Neural progenitor cell (in vitro differentiated cells): ENCODE measurements around the gene SPATA21. TPM values are rescaled to one million over a fixed set of nuclear protein-coding genes. Genes with fewer than 3 reads are reported as not detected.

Experiments used
- DNase-seq: peaks from one replicate; pipeline ENCODE4 v3.0.0-alpha.2; 2016; ENCODE audit warnings: low spot score
- H2AFZ ChIP-seq: fragments of 200-600 bp; sonication (generic); replicated peaks from 2 replicates; pipeline ENCODE4 v1.6.1; 2016; ENCODE audit warnings: antibody characterized with exemption
- H3F3A ChIP-seq: fragments of 200-600 bp; sonication (generic); 2 replicates; pipeline ENCODE4 v1.6.1; 2016; ENCODE audit warnings: antibody characterized with exemption, low read depth
- H3K27ac ChIP-seq: fragments of 200-600 bp; sonication (generic); 2 replicates; pipeline ENCODE4 v1.5.1; 2016; ENCODE audit warnings: mild to moderate bottlenecking
- H3K27me3 ChIP-seq: fragments of 200-600 bp; sonication (generic); 2 replicates; pipeline ENCODE4 v1.6.1; 2016; ENCODE audit warnings: mild to moderate bottlenecking, moderate library complexity
- H3K36me3 ChIP-seq: fragments of 200-600 bp; sonication (generic); 2 replicates; pipeline ENCODE4 v1.5.1; 2016
- H3K4me1 ChIP-seq: fragments of 200-600 bp; sonication (generic); 2 replicates; pipeline ENCODE4 v1.6.1; 2016; ENCODE audit warnings: mixed run types
- H3K4me2 ChIP-seq: fragments of 200-600 bp; sonication (generic); 2 replicates; pipeline ENCODE4 v1.6.1; 2016
- H3K4me3 ChIP-seq: fragments of 200-600 bp; sonication (generic); 2 replicates; pipeline ENCODE4 v1.5.1; 2016
- H3K79me2 ChIP-seq: fragments of 200-600 bp; sonication (generic); 2 replicates; pipeline ENCODE4 v1.6.1; 2016; ENCODE audit warnings: low read depth
- H3K9ac ChIP-seq: fragments of 200-600 bp; sonication (generic); 2 replicates; pipeline ENCODE4 v1.6.1; 2016
- H3K9me3 ChIP-seq: fragments of 200-600 bp; sonication (generic); 2 replicates; pipeline ENCODE4 v1.5.1; 2016; ENCODE audit warnings: low read depth
- H4K20me1 ChIP-seq: fragments of 200-600 bp; sonication (generic); 2 replicates; pipeline ENCODE4 v1.6.1; 2016; ENCODE audit warnings: low read depth
- H3K27ac Mint-ChIP-seq: 3 replicates; pipeline ENCODE4 v1.8.0; 2021; ENCODE audit warnings: mixed read lengths
- H3K27me3 Mint-ChIP-seq: 2 replicates; pipeline ENCODE4 v1.8.0; 2022; ENCODE audit warnings: low read depth, mild to moderate bottlenecking, inconsistent platforms, moderate library complexity, mixed read lengths; ENCODE audit not compliant: insufficient read depth
- H3K36me3 Mint-ChIP-seq: 3 replicates; pipeline ENCODE4 v1.8.0; 2021; ENCODE audit warnings: mixed read lengths
- H3K4me1 Mint-ChIP-seq: 3 replicates; pipeline ENCODE4 v1.8.0; 2021; ENCODE audit warnings: mixed read lengths
- H3K4me3 Mint-ChIP-seq: 3 replicates; pipeline ENCODE4 v1.8.0; 2021; ENCODE audit warnings: mild to moderate bottlenecking, moderate library complexity, mixed read lengths
- H3K9me3 Mint-ChIP-seq: 3 replicates; pipeline ENCODE4 v1.8.0; 2020; ENCODE audit warnings: mixed read lengths
- EZH2 ChIP-seq: fragments of 200-600 bp; sonication (generic); IDR thresholded peaks from 2 replicates; pipeline ENCODE4 v1.6.1; 2017; ENCODE audit warnings: antibody characterized with exemption, mild to moderate bottlenecking, moderate library complexity
- EZH2phosphoT487 ChIP-seq: fragments of 200-600 bp; sonication (generic); IDR thresholded peaks from 2 replicates; pipeline ENCODE4 v1.6.1; 2017; ENCODE audit warnings: antibody characterized with exemption
- total RNA-seq: library from RNA; depleted of rRNA; stranded (reverse); fragments of >200 nt; gene quantifications from 2 replicates; pipeline ENCODE4 v1.2.3, GENCODE V29; 2015; ENCODE audit warnings: low replicate concordance
- TF ChIP-seq, protein P1 (sequence below): fragments of 200-600 bp; sonication (generic); IDR thresholded peaks from 2 replicates; pipeline ENCODE4 v1.5.1; 2017; ENCODE audit warnings: antibody characterized with exemption, mild to moderate bottlenecking

The SPATA21 gene
- total RNA-seq, 1 donor from 2014 or later, result not detected

DNA sequence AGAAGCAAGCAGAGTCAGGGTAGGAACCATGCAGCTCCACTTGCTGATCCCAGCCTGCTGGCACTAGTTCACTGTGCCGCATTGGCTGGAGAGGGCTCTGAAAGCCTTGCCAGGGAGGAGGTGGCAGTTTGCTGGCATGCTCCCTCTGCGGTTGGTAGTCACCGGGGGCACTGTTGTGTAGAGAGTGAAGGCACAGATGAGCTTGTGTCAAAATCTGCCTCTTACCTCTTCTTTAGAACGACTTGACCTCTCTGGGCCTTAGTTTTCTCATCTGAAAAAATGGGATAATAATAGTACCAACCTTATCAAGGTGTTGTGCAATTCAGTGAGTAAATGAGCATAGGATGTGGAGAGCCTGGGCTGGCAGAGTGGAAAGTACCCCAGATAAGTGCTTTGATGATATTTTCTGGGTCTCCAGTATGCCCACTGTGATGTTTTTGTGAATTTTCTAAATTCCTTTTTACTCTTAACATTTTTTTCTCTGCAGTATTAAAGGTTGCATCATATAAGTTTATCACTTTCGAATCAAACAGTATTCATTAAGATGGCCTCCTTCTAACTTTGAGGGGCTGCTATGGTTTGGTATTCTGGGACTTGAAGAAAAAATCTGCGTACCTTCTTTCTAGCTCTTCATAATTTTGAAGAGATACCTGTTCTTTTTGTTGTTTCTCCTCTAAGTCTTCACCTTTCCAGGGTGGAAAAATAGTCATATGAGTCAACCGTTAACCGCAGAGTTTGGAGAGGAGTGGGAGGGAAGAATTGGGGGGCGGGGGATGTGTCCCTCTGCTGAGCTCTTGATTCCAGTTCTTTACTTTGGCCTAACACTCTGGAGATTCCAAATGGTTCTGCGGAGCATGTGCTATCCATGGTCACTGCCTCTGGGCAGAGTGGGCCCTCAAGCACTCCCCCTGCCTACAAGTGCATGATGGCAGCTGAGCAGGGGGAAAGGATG lies 43.4 kb downstream of the SPATA21 start:
- Histone ChIP-seq H3K4me1 (peaks cover 11% of the 10 kb centered on the region), H3K36me3 (no peaks in the 10 kb centered on the region), H3F3A (no peaks in the 10 kb centered on the region), H3K9me3 (no peaks in the 10 kb centered on the region), H2AFZ (no peak overlapping the region), H3K79me2 (peaks cover 53% of the 10 kb centered on the region), H3K9ac (no peak overlapping the region), H3K27me3 (no peaks in the 10 kb centered on the region), H4K20me1 (peaks cover 66% of the 10 kb centered on the region), H3K27ac (no peak overlapping the region), H3K4me3 (no peak overlapping the region), H3K4me2 (no peak overlapping the region)
- no peak overlapping the region for H3K4me3 Mint-ChIP-seq
- H3K9me3 Mint-ChIP-seq, result no peaks in the 10 kb centered on the region
- TF ChIP-seq EZH2phosphoT487 (no peak), EZH2 (no peak)
- TF ChIP-seq, protein P1, sequence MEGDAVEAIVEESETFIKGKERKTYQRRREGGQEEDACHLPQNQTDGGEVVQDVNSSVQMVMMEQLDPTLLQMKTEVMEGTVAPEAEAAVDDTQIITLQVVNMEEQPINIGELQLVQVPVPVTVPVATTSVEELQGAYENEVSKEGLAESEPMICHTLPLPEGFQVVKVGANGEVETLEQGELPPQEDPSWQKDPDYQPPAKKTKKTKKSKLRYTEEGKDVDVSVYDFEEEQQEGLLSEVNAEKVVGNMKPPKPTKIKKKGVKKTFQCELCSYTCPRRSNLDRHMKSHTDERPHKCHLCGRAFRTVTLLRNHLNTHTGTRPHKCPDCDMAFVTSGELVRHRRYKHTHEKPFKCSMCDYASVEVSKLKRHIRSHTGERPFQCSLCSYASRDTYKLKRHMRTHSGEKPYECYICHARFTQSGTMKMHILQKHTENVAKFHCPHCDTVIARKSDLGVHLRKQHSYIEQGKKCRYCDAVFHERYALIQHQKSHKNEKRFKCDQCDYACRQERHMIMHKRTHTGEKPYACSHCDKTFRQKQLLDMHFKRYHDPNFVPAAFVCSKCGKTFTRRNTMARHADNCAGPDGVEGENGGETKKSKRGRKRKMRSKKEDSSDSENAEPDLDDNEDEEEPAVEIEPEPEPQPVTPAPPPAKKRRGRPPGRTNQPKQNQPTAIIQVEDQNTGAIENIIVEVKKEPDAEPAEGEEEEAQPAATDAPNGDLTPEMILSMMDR, result no peak
- peaks cover 20% of the 10 kb centered on the region for H3K4me1 Mint-ChIP-seq
- H3K36me3 Mint-ChIP-seq, result peaks cover 3% of the 10 kb centered on the region
- H3K27me3 Mint-ChIP-seq, result peaks cover 3% of the 10 kb centered on the region
- DNase-seq, result no peak
- H3K27ac Mint-ChIP-seq, result no peak overlapping the region

DNA sequence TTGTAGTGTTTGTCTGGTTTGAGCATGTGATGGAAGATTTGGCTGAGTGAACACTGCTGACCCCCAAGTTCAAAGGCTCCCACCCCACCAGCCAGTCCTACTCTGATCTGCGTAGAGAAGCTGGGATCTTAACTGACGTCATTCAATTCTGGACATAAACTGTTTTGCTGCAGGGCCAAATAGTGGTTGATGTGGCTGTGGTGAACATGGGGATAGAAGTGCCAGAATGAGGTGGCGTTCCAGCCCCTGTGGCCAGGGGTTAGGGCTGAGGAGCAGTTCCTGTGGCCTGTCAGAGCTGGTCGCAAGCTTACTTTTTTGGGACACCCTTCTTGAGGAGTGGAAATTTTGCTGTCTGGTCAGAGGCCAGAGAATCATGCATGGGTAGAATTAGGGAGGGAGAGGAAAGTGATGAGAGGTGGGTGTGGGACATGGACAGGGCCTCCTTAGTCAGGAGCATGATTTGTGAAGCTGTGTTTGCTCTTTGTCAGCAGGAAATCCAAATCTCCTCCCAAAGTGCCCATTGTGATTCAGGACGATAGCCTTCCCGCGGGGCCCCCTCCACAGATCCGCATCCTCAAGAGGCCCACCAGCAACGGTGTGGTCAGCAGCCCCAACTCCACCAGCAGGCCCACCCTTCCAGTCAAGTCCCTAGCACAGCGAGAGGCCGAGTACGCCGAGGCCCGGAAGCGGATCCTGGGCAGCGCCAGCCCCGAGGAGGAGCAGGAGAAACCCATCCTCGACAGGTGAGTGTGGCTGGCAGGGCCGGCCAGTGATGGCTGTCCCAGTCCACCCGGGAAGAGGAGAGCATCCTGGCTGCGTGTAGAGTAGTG lies 44.3 kb downstream of the SPATA21 start:
- Mint-ChIP-seq H3K27ac (peak overlapping the region; percentile 65), H3K9me3 (no peaks in the 10 kb centered on the region), H3K36me3 (peaks cover 5% of the 10 kb centered on the region), H3K27me3 (peaks cover under 1% of the 10 kb centered on the region), H3K4me1 (peaks cover 20% of the 10 kb centered on the region), H3K4me3 (peak overlapping the region; percentile 30)
- Histone ChIP-seq H3K79me2 (peaks cover 62% of the 10 kb centered on the region), H3K36me3 (no peaks in the 10 kb centered on the region), H3K4me1 (peaks cover 11% of the 10 kb centered on the region), H4K20me1 (peaks cover 70% of the 10 kb centered on the region), H3K4me3 (no peak overlapping the region), H3K4me2 (no peak overlapping the region), H3K9me3 (no peaks in the 10 kb centered on the region), H3K27me3 (no peaks in the 10 kb centered on the region), H3K9ac (no peak overlapping the region), H3F3A (no peaks in the 10 kb centered on the region), H3K27ac (no peak overlapping the region), H2AFZ (no peak overlapping the region)
- TF ChIP-seq, protein P1, result no peak
- TF ChIP-seq EZH2, result no peak
- no peak for TF ChIP-seq EZH2phosphoT487
- no peak for DNase-seq

DNA sequence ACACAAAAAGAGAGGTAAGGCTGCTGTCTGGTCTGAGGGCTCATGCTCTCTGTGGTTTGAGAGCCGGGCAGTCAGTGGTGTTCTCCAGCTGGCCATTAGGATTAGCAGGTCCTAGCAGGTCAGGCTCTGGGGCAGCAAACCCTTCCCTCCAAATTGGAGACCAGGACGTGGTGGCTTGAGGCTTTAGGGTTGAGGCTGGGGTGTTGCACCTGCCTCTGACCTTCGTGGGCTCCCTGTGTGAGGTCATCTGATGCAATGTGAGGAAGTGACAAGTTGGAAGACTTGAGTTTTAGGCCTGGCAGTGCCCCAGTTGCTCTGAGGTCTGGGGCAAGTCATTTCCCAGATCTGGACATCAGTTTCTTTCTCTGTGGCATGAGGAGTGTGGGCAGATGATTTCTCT lies 45.8 kb downstream of the SPATA21 start:
- no peak overlapping the region for H3K4me3 Mint-ChIP-seq
- no peak for DNase-seq
- TF ChIP-seq EZH2 (no peak), EZH2phosphoT487 (no peak)
- TF ChIP-seq, protein P1, result no peak
- peaks cover 11% of the 10 kb centered on the region for H3K4me1 ChIP-seq
- H2AFZ ChIP-seq, result no peak overlapping the region
- no peaks in the 10 kb centered on the region for H3F3A ChIP-seq
- H3K4me1 Mint-ChIP-seq, result peaks cover 20% of the 10 kb centered on the region
- no peak overlapping the region for H3K9ac ChIP-seq
- H3K9me3 ChIP-seq, result no peaks in the 10 kb centered on the region
- no peak overlapping the region for H3K27ac Mint-ChIP-seq
- H4K20me1 ChIP-seq, result peaks cover 86% of the 10 kb centered on the region
- peaks cover 77% of the 10 kb centered on the region for H3K79me2 ChIP-seq
- H3K9me3 Mint-ChIP-seq, result no peaks in the 10 kb centered on the region
- H3K4me2 ChIP-seq, result no peak overlapping the region
- H3K36me3 Mint-ChIP-seq, result peaks cover 5% of the 10 kb centered on the region
- no peaks in the 10 kb centered on the region for H3K27me3 ChIP-seq
- H3K4me3 ChIP-seq, result no peak overlapping the region
- no peaks in the 10 kb centered on the region for H3K27me3 Mint-ChIP-seq
- no peaks in the 10 kb centered on the region for H3K36me3 ChIP-seq
- H3K27ac ChIP-seq, result no peak overlapping the region
